GM23338 (cell line): ENCODE data around the gene RABL2A.

Experiments used
- JUNB ChIP-seq: IDR thresholded peaks from one replicate; pipeline ENCODE4 v1.6.1; 2016; ENCODE audit warnings: antibody characterized with exemption; ENCODE audit not compliant: unreplicated experiment
- POLR2AphosphoS5 ChIP-seq: IDR thresholded peaks from 2 replicates; pipeline ENCODE4 v1.6.1; 2016; ENCODE audit warnings: antibody characterized with exemption, low read depth
- TF ChIP-seq, protein P1 (sequence below), 2 experiments: fragments of 200-600 bp in 1 of 2; sonication (generic) in 1 of 2; conservative IDR thresholded peaks; 2 replicates each; pipeline versions ENCODE4 v1.5.1 to v1.6.1; 2016 to 2017; ENCODE audit warnings: antibody characterized with exemption in 2 of 2, low read depth in 2 of 2, mild to moderate bottlenecking in 2 of 2, moderate library complexity in 1 of 2

DNA sequence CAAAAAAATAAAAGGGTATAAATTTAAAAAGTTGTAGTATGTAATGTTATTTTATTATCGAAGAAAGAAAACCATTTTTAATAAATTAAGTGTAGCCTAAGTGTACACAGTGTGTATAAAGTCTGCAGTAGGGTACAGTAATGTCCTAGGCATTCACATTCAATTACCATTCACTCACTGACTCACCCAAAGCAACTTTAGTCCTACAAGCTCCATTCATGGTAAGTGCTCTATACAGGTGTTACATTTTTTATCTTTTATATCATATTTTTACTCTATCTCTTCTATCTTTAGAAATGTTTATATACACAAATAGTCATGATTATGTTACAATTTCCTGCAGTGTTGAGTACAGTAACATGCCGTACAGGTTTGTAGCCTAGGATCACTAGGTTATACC, 59.5 kb downstream of the RABL2A start:
- TF ChIP-seq, protein P1, sequence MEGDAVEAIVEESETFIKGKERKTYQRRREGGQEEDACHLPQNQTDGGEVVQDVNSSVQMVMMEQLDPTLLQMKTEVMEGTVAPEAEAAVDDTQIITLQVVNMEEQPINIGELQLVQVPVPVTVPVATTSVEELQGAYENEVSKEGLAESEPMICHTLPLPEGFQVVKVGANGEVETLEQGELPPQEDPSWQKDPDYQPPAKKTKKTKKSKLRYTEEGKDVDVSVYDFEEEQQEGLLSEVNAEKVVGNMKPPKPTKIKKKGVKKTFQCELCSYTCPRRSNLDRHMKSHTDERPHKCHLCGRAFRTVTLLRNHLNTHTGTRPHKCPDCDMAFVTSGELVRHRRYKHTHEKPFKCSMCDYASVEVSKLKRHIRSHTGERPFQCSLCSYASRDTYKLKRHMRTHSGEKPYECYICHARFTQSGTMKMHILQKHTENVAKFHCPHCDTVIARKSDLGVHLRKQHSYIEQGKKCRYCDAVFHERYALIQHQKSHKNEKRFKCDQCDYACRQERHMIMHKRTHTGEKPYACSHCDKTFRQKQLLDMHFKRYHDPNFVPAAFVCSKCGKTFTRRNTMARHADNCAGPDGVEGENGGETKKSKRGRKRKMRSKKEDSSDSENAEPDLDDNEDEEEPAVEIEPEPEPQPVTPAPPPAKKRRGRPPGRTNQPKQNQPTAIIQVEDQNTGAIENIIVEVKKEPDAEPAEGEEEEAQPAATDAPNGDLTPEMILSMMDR (conservative IDR thresholded peaks at IDR 0.05; ENCODE audit: low read depth in 2 of 2), result no peak
- no peak for TF ChIP-seq POLR2AphosphoS5
- no peak for TF ChIP-seq JUNB
